Measurements from ENCODE around the gene BCL2. TPM values are rescaled to one million over a fixed set of nuclear protein-coding genes. Genes with fewer than 3 reads are reported as not detected.

The BCL2 gene
- total RNA-seq, 1 experiment from 2014 or later = 2.7 TPM

- DNase-seq (ENCODE audit: low spot score) = no peak
Measured at GRCh38 chr18:63107931-63108330, 211.6 kb downstream of the BCL2 start.

GRCh38 chr18:63107171-63107845 is 212.3 kb downstream of the BCL2 start:
- DNase-seq (ENCODE audit: low spot score) = no peak

- DNase-seq (ENCODE audit: low spot score) = no peak
Measured at GRCh38 chr18:63106727-63107126, 212.8 kb downstream of the BCL2 start.

GRCh38 chr18:63105636-63106316 is 213.8 kb downstream of the BCL2 start:
- no peak for DNase-seq (ENCODE audit: low spot score)

- no peak for DNase-seq (ENCODE audit: low spot score)
Measured at GRCh38 chr18:63104868-63105267, 214.7 kb downstream of the BCL2 start.

GRCh38 chr18:63102941-63103744 is 216.4 kb downstream of the BCL2 start:
- no peak for DNase-seq (ENCODE audit: low spot score)

- no peak for DNase-seq (ENCODE audit: low spot score)
Measured at GRCh38 chr18:63100630-63101055, 218.9 kb downstream of the BCL2 start.

- no peak for DNase-seq (ENCODE audit: low spot score)
Measured at GRCh38 chr18:63099848-63100629, 219.5 kb downstream of the BCL2 start.

GRCh38 chr18:63099091-63099840 is 220.3 kb downstream of the BCL2 start:
- DNase-seq (ENCODE audit: low spot score) = no peak

GRCh38 chr18:63098018-63098981 is 221.3 kb downstream of the BCL2 start:
- DNase-seq (ENCODE audit: low spot score) = no peak

GRCh38 chr18:63097178-63097577 is 222.4 kb downstream of the BCL2 start:
- DNase-seq (ENCODE audit: low spot score) = no peak

GRCh38 chr18:63096327-63096874 is 223.2 kb downstream of the BCL2 start:
- DNase-seq (ENCODE audit: low spot score) = no peak

GRCh38 chr18:63095768-63096167 is 223.8 kb downstream of the BCL2 start:
- DNase-seq (ENCODE audit: low spot score) = no peak

GRCh38 chr18:63091671-63092364 is 227.8 kb downstream of the BCL2 start:
- DNase-seq (ENCODE audit: low spot score) = no peak

GRCh38 chr18:63090334-63090733 is 229.2 kb downstream of the BCL2 start:
- no peak for DNase-seq (ENCODE audit: low spot score)

GRCh38 chr18:63089041-63089440 is 230.5 kb downstream of the BCL2 start:
- no peak for DNase-seq (ENCODE audit: low spot score)

- no peak for DNase-seq (ENCODE audit: low spot score)
Measured at GRCh38 chr18:63088262-63088661, 231.3 kb downstream of the BCL2 start.

- no peak for DNase-seq (ENCODE audit: low spot score)
Measured at GRCh38 chr18:63087421-63088230, 231.9 kb downstream of the BCL2 start.
